VCaP (cell line): ENCODE data around the gene GABARAPL2.
"Not testable (repeated sequence)": the region's sequence is repeated elsewhere in the genome, so short reads cannot be mapped to it uniquely, and the experiment has no call there.

Experiments
- H3K27ac ChIP-seq: fragments of 450-650 bp; 2 replicates; pipeline ENCODE4 v1.5.1; 2017
- TF ChIP-seq, protein P1 (sequence below): fragments of 450-650 bp; conservative IDR thresholded peaks from 2 replicates; pipeline ENCODE4 v1.5.1; 2017; ENCODE audit warnings: mild to moderate bottlenecking, moderate library complexity

GABARAPL2 gene

GRCh38 chr16:75532142-75532765, 33.9 kb upstream of the GABARAPL2 start:
- TF ChIP-seq, protein P1, sequence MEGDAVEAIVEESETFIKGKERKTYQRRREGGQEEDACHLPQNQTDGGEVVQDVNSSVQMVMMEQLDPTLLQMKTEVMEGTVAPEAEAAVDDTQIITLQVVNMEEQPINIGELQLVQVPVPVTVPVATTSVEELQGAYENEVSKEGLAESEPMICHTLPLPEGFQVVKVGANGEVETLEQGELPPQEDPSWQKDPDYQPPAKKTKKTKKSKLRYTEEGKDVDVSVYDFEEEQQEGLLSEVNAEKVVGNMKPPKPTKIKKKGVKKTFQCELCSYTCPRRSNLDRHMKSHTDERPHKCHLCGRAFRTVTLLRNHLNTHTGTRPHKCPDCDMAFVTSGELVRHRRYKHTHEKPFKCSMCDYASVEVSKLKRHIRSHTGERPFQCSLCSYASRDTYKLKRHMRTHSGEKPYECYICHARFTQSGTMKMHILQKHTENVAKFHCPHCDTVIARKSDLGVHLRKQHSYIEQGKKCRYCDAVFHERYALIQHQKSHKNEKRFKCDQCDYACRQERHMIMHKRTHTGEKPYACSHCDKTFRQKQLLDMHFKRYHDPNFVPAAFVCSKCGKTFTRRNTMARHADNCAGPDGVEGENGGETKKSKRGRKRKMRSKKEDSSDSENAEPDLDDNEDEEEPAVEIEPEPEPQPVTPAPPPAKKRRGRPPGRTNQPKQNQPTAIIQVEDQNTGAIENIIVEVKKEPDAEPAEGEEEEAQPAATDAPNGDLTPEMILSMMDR, result no peak
- H3K27ac ChIP-seq, result no peak overlapping the region

DNA sequence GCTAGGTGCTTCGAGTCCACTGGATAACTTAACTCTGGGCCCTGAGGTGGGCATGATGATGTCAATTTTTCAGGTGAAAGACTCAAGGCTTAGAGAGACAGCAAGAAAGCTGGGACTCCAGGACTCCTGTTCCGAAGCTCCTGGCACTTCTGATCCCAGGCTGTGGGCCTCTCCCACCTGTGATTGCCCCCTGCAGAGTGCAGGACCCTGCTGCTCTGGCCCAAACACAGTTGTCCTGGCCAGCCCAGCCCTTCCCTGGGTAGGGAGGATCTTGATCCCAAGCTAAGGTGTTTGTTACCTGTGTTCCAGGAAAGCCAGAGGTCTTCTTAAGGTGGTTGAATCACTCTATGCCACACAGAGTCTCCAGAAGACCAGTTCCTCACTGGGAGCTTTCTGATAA, 33.4 kb upstream of the GABARAPL2 start:
- H3K27ac ChIP-seq, result no peak overlapping the region
- TF ChIP-seq, protein P1, result no peak

- H3K27ac ChIP-seq, result no peak overlapping the region
- TF ChIP-seq, protein P1, result no peak
Observed at GRCh38 chr16:75534560-75535205, 31.5 kb upstream of the GABARAPL2 start.

DNA sequence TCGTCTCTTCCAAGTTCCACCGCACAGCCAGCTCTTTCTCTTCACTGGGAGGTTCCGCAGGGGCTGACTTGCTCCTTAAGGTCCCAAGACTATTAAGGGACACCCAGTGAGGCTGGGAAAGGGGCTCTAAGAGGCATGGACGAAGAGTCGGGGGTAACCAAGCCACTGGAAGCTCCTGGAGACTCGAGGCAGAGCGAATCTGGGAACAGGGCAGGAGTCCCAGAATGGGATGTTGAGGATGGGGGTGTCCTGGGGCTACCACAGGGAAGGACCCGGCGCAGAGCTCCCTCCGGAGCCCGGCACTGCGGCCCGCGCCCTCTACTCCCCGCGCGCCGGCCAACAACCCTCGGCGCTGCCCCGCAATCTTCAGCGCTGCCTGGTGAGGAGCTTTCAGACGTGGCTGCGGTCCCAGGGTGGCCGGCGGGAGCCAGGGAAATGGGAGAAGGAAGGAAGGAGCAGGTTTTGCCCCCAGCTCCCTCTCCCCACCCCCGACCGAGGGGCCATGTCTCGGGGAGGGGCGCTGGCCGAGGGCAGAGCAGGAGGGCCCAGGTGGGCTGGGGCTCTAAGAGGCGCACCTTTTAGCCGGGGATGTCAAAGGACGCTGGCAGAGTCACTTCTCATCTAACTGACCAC, 30.9 kb upstream of the GABARAPL2 start:
- TF ChIP-seq, protein P1, result no peak
- H3K27ac ChIP-seq, result no peak overlapping the region

DNA sequence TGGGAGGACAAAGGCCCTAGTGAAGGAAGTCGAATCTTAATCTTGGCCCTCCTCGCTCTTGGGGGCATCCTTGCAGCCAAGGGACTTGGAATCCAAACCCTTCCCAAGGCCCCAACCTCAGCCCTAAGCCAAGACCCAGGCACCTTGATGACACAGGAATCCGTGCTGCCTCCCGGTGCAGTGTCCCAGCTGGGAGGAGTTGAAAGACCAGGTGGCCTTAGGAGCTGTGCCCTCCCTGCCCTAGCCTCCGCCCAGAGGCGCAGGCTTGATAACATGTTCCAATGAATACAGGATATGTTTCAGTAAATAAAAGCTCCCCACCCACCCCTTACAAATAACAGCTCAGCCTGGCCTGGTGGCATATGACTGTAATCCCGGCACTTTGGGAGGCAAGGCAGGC, 30.3 kb upstream of the GABARAPL2 start, which contains the start of gene CHST5:
TSS of gene CHST5 (minus strand) at position 208 of the 400 bp plus-strand sequence. CDS start 5,724 bp downstream, outside the sequence.
- TF ChIP-seq, protein P1, result no peak

DNA sequence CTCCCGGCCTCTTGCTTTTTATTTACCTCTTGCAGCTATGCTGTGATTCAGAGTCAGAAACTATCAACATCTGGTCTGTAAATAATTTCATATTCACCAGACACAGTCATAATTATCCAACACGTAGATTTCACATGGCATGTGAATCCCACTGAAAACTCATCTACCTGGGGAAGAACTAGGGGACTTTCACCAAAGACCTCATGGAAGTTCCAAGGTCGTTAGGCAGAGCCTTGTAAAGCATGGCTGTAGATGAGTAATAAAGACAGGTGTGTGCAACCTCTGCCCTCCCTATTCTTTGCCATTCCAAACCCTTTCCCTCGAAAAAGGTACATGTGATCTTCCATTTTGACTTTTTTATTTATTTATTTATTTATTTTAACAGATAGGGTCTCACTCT, 28.4 kb upstream of the GABARAPL2 start:
- no peak overlapping the region for H3K27ac ChIP-seq
- TF ChIP-seq, protein P1, result no peak

More for the DNA sequence above, 30.3 kb upstream of the GABARAPL2 start, which contains the start of gene CHST5:
- H3K27ac ChIP-seq, result no peak within 1 kb of the TSS

DNA sequence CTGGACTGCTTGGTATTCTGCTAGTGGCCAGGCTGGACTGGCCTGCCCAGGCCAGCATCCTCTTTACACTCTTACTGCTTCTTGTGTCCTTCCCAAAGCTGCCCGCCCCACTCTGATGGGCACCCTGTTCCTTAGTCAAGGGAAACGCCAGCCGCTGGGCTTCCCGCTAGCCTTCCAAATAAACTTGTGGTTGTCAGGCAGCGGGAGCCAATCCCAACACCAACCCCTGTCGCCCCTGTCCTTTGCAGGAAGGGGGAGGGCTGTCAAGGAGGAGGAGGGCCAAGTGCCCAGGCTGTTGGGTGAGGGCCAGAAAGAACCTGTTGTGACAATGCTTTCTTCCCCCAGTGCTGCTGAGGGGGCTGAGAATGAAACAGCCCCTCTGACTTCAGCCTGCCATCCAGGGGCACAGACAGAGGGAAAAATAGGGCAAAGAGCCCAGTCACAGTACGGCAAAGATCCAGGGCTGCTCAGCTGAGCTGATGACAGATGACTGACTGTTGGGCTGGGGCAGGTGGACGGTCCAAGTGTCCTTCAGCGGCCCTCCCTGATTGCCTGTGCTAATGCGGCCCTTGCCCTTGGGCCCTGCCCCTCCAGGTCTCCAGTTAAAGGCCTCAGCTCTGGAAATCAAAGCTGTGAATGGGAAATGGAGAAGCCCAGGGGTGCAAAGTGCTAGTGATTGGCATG, 27.2 kb upstream of the GABARAPL2 start:
- not testable (repeated sequence) for H3K27ac ChIP-seq
